Measurements from ENCODE around the gene RC3H2. TPM values are rescaled to one million over a fixed set of nuclear protein-coding genes. Genes with fewer than 3 reads are reported as not detected.
A peak's percentile ranks its signal among the peaks of the same experiment; 100 is the strongest.

RC3H2 gene
- total and polyA plus RNA-seq, 2 of the 13 experiments (the other 11 are each of a cell fraction or from before 2014, with no cell fraction given): 21.0 to 36.4 TPM

- TF ChIP-seq ZC3H13 (CRISPR knock-in tag; IDR thresholded peaks at IDR 0.05) (no peak), ZSCAN5A (CRISPR knock-in tag; IDR thresholded peaks at IDR 0.05; ENCODE audit: borderline replicate concordance) (no peak), CAMTA2 (CRISPR knock-in tag; IDR thresholded peaks at IDR 0.05; ENCODE audit: borderline replicate concordance) (0 out of 2 replicates have a peak, but pooled peaks have one; percentile 30), HOXA5 (CRISPR knock-in tag; IDR thresholded peaks at IDR 0.05) (peak; percentile 90), ARHGAP35 (CRISPR knock-in tag; IDR thresholded peaks at IDR 0.05; ENCODE audit: borderline replicate concordance) (no peak), MAF1 (CRISPR knock-in tag; IDR thresholded peaks at IDR 0.05; ENCODE audit: borderline replicate concordance) (peak; percentile 70; the same call in 1 of the 2 replicates), ZNF382 (CRISPR knock-in tag; IDR thresholded peaks at IDR 0.05; ENCODE audit: borderline replicate concordance) (no peak), SAFB2 (CRISPR knock-in tag; IDR thresholded peaks at IDR 0.05; ENCODE audit: borderline replicate concordance, low read depth) (no peak), BRCA1 (CRISPR knock-in tag; IDR thresholded peaks at IDR 0.05) (no peak), TEAD2 (CRISPR knock-in tag; IDR thresholded peaks at IDR 0.05) (no peak), ZBTB4 (CRISPR knock-in tag; IDR thresholded peaks at IDR 0.05; ENCODE audit: borderline replicate concordance) (no peak), SYNCRIP (IDR thresholded peaks at IDR 0.05; ENCODE audit: insufficient read depth, low read depth, low read length) (no peak), ZBTB49 (CRISPR knock-in tag; IDR thresholded peaks at IDR 0.05; ENCODE audit: borderline replicate concordance) (no peak), ZBTB1 (CRISPR knock-in tag; IDR thresholded peaks at IDR 0.05; ENCODE audit: borderline replicate concordance) (no peak), CBX1 (IDR thresholded peaks at IDR 0.05; ENCODE audit: low read depth) (peak; percentile 67), WIZ (CRISPR knock-in tag; IDR thresholded peaks at IDR 0.05) (no peak), JDP2 (CRISPR knock-in tag; IDR thresholded peaks at IDR 0.05; ENCODE audit: borderline replicate concordance) (no peak), ZNF761 (CRISPR knock-in tag; conservative IDR thresholded peaks at IDR 0.05) (0 out of 2 replicates have a peak, but pooled peaks have one; percentile 60), ZBTB3 (CRISPR knock-in tag; IDR thresholded peaks at IDR 0.05; ENCODE audit: borderline replicate concordance, low read depth) (no peak), ZNF260 (CRISPR knock-in tag; IDR thresholded peaks at IDR 0.05; ENCODE audit: borderline replicate concordance, low read depth) (no peak), GATAD2A (CRISPR knock-in tag; IDR thresholded peaks at IDR 0.05) (no peak; the same call in none of the 2 replicates), JARID2 (CRISPR knock-in tag; IDR thresholded peaks at IDR 0.05; ENCODE audit: insufficient replicate concordance) (no peak), ZNF747 (CRISPR knock-in tag; IDR thresholded peaks at IDR 0.05; ENCODE audit: borderline replicate concordance) (no peak)
These were observed 35.8 kb upstream of the RC3H2 start, which contains the start of gene RABGAP1 (continued) for GRCh38 chr9:122940749-122941581.
